Hepatocyte (in vitro differentiated cells): Measurements from ENCODE around the gene SCAMP5.

Experiments used
- CTCF ChIP-seq: fragments of 200-600 bp; sonication (generic); IDR thresholded peaks from 2 replicates; pipeline ENCODE4 v1.5.1; 2016; ENCODE audit warnings: antibody characterized with exemption, mild to moderate bottlenecking; ENCODE audit not compliant: poor library complexity
- EZH2 ChIP-seq: fragments of 200-600 bp; sonication (generic); IDR thresholded peaks from 2 replicates; pipeline ENCODE4 v1.6.1; 2016; ENCODE audit warnings: antibody characterized with exemption, mild to moderate bottlenecking, borderline replicate concordance
- EZH2phosphoT487 ChIP-seq: fragments of 200-600 bp; sonication (generic); IDR thresholded peaks from one replicate; pipeline ENCODE4 v1.6.1; 2018; ENCODE audit warnings: antibody characterized with exemption, mild to moderate bottlenecking, low read depth, moderate library complexity; ENCODE audit not compliant: unreplicated experiment, severe bottlenecking

- TF ChIP-seq CTCF, result no peak
- TF ChIP-seq EZH2, result no peak
- no peak for TF ChIP-seq EZH2phosphoT487
These were observed 64.2 kb downstream of the SCAMP5 start for GRCh38 chr15:75059607-75060006.
